Hepatic stellate cell (primary cell): Measurements from ENCODE around the gene TYW3.
"Not testable (repeated sequence)": the region's sequence is repeated elsewhere in the genome, so short reads cannot be mapped to it uniquely, and the experiment has no call there.

Experiments used
- DNase-seq: peaks from one replicate; pipeline ENCODE4 v3.0.0; 2011; ENCODE audit warnings: low spot score

Gene TYW3

GRCh38 chr1:74731399-74732052, 1.4 kb upstream of the TYW3 start:
- peak; percentile 11 for DNase-seq

DNA sequence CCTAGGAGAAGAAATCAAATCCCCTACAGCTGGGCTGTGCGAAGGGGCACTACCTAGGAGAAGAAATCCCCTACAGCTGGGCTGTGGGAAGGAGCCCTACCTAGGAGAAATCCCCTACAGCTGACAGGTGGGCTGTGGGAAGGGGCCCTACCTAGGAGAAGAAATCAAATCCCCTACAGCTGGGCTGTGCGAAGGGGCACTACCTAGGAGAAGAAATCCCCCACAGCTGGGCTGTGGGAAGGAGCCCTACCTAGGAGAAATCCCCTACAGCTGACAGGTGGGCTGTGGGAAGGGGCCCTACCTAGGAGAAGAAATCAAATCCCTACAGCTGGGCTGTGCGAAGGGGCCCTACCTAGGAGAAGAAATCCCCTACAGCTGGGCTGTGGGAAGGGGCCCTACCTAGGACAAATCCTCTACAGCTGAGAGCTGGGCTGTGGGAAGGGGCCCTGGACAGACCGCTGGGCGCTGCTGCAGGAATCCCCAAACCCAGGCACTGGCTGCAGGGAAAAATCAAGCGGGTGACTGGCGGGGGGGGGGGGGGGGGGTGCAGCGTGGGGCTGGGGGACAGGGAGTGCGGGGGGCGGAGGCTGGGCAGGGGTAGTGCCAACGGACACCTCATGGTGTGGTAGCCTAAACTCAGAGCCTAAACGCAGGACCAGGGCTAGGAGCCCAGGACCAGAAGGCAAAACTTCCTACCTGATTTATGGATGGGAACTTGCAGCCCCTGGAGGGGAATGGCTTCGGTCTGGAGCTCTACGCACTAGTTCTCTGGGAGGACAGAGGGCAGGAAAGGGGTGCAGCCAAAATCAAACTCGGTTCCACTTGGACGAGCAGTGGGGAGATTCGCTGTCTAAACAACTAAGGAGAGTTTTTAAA, 643 bp upstream of the TYW3 start:
- not testable (repeated sequence) for DNase-seq

DNA sequence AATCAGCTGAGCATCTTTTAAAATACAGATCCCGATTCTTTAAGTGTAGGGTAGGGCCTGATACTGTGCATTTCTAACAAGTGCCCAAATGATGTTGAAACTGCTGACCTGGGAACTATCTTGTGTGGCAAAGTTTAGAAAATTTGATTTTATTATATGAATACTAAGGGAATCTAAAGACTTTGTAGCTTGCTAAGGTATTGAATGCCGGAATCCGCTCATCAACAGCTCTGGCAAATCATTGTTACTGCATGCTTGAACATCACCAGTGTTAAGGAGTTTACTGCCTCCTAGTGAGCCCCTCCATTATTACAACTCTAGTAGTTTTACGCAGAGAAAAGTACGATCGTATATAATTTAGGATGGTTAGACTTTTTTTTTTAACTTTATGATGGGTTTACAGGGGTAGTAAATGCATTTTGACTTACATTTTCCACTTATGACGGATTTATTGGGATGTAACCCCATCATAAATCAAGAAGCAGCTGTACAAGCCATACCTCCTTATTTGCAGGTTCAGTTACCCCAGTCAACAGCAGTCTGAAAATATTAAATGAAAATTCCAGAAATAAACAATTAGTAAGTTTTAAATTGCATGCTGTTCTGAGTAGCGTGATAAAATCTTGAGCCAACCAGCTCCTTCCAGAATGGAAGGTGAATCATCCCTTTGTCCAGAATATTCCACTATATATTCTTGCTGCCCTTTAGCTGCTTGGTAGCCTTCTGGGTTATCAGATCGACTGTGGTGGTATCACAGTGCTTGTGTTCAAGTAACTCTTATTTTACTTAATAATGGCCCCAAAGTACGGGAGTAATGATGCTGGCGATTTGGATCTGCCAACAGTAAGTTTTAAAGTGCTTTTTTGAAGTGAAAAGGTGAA, 892 bp downstream of the TYW3 start:
- peak; percentile 45 for DNase-seq

DNA sequence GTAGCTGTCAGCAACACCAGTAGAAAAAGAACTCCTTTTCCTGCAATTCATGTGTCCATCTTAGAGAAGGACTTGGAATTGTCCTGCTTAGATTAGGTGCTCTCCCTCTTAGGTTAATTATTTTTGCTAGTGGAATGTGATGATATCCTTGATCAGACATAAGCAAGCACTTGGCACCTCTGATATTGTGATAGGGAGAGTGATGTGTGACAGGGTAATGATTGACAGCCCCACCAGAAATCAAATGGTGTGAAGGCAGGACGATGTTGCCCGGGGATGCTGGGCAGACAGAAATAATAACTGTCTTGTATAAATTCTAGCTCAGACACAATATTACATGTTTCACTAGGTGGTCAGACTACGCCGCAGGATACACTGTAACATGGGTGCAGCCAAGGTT, 4.4 kb downstream of the TYW3 start:
- DNase-seq: no peak

GRCh38 chr1:74740307-74740980, 7.5 kb downstream of the TYW3 start:
- not testable (repeated sequence) for DNase-seq

DNA sequence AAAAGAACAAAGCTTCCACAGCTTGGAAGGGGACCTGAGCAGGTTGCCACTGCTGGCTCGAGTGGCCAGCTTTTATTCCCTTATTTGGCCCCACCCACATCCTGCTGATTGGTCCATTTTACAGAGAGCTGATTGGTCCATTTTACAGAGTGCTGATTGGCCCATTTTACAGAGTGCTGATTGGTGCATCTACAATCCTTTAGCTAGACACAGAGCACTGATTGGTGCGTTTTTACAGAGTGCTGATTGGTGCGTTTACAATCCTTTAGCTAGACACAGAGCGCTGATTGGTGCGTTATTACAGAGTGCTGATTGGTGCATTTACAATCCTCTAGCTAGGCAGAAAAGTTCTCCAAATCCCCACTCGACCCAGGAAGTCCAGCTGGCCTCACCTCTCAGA, 12.3 kb downstream of the TYW3 start:
- not testable (repeated sequence) for DNase-seq

DNA sequence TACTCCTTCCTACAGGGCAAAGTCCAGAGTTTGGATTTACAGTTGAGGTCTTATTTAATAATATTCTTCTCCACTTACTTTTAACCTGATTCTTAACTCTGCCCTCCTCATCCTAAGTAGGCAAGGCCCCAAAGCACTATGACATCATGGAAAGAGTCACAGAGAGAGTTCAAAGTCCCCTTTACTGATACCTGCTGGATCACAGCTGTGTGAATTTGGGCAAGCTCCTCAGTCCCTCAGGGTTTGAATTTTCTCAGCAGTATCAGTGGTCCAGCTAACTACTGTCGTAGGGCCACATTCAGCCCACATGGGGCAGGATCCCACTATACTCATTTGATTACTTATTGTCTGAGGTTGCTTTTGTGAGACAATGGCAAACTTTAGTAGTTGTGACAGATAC, 16.0 kb downstream of the TYW3 start:
- DNase-seq: no peak

DNA sequence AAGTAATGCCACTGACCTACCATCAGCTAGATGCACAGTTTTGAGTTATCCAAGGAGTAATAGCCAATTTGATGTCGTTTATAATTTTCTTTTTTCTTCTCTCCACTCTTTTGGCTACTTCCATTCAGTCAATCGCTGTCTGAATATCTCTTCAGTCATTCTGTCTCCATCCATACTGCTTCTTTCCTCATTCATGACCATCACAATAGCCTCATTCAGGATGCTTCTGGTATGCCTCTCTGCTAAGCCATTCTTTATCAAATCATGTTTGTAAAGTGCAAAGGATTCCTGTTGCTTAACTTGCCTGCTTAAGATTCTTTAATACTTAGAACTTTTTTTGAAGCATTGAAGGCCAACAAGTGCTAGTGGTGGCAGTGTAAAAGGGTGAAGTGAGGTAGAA, 20.2 kb downstream of the TYW3 start:
- no peak for DNase-seq

GRCh38 chr1:74755475-74755874, 22.5 kb downstream of the TYW3 start:
- no peak for DNase-seq

DNA sequence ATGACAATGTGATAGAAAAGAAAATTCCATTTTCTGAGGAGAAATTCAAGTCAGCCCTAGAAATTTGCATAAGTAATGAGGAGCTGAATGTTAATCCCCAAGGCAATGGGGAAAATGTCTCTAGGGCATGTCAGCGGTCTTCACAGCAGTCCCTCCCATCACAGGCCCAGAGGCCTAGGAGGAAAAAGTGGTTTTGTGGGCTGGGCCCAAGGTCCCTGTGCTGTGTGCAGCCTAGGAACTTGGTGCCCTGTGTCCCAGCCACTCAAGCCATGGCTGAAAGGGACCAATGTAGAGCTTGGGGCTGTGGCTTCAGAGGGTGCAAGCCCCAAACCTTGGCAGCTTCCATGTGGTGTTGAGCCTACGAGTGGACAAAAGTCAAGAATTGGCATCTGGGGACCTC, 23.7 kb downstream of the TYW3 start:
- not testable (repeated sequence) for DNase-seq

DNA sequence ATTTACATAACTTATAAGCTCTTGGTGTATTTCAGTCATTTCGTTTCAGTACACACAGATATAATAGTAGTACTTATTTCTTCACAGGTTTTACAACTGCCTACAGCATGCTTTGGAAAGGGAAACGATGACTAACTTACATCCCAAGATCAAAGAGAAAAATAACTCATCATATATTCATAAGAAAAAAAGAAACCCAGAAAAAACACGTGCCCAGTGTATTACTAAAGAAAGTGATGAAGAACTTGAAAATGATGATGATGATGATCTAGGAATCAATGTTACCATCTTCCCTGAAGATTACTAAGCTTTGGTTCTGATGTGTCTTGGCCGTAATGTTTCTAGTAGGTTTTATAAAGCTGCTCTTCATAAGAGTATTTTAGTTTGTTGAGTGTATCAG, 30.9 kb downstream of the TYW3 start:
- DNase-seq: no peak

GRCh38 chr1:74766579-74766978, 33.6 kb downstream of the TYW3 start:
- no peak for DNase-seq

GRCh38 chr1:74767490-74767889, 34.5 kb downstream of the TYW3 start:
- no peak for DNase-seq

- no peak for DNase-seq
Observed at GRCh38 chr1:74771913-74772515, 39.1 kb downstream of the TYW3 start.

DNA sequence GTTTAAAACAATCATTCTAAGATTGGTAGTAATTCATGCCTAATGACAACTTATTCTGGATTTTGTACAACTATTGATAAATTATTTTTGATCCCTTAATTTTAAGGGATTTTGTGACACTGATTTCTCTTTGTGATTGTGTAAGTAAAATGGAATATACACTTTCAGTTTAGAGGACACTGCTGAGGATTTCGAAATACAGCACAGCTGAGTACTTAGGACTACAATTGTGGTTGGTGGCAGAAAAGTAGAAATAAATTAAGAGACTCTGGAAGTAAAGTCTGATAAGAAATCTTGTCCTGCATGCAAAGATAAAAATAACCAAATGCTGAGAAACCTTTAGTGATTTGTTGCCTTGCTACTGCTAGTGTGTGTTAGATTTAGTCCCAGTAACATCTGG, 40.0 kb downstream of the TYW3 start:
- DNase-seq: no peak

- no peak for DNase-seq
Observed at GRCh38 chr1:74773582-74773981, 40.6 kb downstream of the TYW3 start.

GRCh38 chr1:74775735-74776134, 42.8 kb downstream of the TYW3 start:
- no peak for DNase-seq

DNA sequence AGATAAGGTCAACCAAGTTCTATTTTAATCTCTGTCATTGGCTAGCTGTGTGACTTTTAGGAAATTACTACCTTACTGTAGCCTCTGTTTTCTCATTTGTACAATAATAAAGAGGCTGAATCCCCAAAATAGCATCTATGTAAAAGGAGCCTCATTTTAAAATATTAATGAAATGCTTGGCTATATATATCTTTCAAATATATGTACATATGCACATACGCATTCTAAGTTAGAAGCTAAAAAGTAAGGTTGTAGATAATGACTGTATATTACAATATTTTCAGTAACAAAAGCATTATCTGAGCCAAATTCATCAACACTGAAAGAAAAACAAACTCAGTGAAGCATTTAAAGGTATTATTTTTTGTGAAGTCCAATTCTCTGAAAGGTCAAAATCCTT, 44.6 kb downstream of the TYW3 start:
- DNase-seq: no peak

DNA sequence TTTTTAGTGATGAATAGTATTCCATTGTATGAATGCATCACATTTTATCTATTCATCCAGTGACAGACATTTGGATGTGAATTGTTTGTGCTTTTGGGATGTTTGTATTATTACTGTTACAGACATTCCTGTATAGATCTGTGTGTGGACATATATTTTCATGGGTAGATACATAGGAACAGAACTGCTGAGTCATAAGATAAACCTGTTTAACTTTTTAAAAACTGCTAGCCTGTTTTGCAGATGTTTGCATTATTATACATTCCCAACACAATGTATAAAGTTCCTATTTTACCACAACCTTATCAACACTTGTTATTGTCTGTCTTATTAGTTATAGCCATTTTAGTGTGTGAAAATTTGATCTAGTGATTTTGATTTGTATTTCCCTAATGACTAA, 46.8 kb downstream of the TYW3 start:
- DNase-seq: no peak

GRCh38 chr1:74780594-74780993, 47.6 kb downstream of the TYW3 start:
- no peak for DNase-seq

DNA sequence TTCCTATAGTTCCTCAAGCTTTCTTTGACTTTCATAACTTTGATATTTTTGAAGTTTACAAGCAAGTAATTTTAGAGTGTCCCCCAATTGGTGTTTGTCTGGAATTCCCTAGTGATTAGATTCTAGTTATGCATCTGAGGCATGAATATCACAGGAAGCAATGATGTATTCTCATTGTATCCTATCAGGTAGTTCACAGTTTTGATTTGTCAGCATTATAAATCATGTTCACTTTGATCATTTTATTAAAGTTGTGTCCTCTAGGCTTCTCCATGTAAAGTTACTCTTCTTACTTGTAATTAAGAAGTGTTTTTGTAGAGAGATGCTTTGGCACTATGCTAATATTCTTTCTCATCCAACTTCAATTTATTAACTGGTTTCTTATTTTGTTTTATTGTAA, 53.0 kb downstream of the TYW3 start:
- no peak for DNase-seq

- no peak for DNase-seq
Observed at GRCh38 chr1:74790453-74790852, 57.5 kb downstream of the TYW3 start.
